Liver (tissue), 9 donors: ENCODE data around the gene SLC29A3. TPM values are rescaled to one million over a fixed set of nuclear protein-coding genes. Genes with fewer than 3 reads are reported as not detected.

ENCODE experiments used
- DNase-seq: peaks from one replicate; pipeline ENCODE4 v3.0.0-alpha.2; 2017; ENCODE audit warnings: low spot score
- H3K27ac ChIP-seq, 2 donors: one replicate each; pipeline ENCODE4 v1.7.0; 2013; ENCODE audit warnings: inconsistent platforms in 2 of 2, low read length in 2 of 2, control low read depth in 1 of 2, low read depth in 1 of 2, mild to moderate bottlenecking in 1 of 2
- H3K27me3 ChIP-seq, 4 donors: one replicate each; pipeline versions ENCODE4 v1.6.1 to v1.7.0; 2013; ENCODE audit warnings: low read length in 3 of 4, inconsistent platforms in 1 of 4, mild to moderate bottlenecking in 1 of 4, moderate library complexity in 1 of 4; ENCODE audit not compliant: control insufficient read depth in 4 of 4, insufficient read depth in 4 of 4
- H3K36me3 ChIP-seq, 4 donors: one replicate each; pipeline versions ENCODE4 v1.6.1 to v1.7.0; 2013; ENCODE audit warnings: low read length in 3 of 4, mild to moderate bottlenecking in 3 of 4, low read depth in 1 of 4, moderate library complexity in 1 of 4; ENCODE audit not compliant: control insufficient read depth in 4 of 4, insufficient read depth in 3 of 4
- H3K4me1 ChIP-seq, 4 donors: one replicate each; pipeline versions ENCODE4 v1.6.1 to v1.7.0; 2013; ENCODE audit warnings: low read length in 3 of 4, mild to moderate bottlenecking in 3 of 4, moderate library complexity in 1 of 4; ENCODE audit not compliant: control insufficient read depth in 4 of 4, insufficient read depth in 4 of 4
- H3K4me3 ChIP-seq, 3 donors: one replicate each; pipeline versions ENCODE4 v1.6.1 to v1.7.0; 2013; ENCODE audit warnings: low read length in 3 of 3, control low read depth in 1 of 3, low read depth in 1 of 3, mild to moderate bottlenecking in 1 of 3
- H3K9ac ChIP-seq, 2 donors: one replicate each; pipeline ENCODE4 v1.7.0; 2013; ENCODE audit warnings: low read length in 2 of 2, mild to moderate bottlenecking in 2 of 2, moderate library complexity in 2 of 2, control low read depth in 1 of 2, low read depth in 1 of 2
- H3K9me3 ChIP-seq, 4 donors: one replicate each; pipeline versions ENCODE4 v1.6.1 to v1.7.0; 2013; ENCODE audit warnings: low read length in 3 of 4; ENCODE audit not compliant: control insufficient read depth in 4 of 4
- CTCF ChIP-seq: fragments of 150-350 bp; IDR thresholded peaks from 2 replicates; pipeline ENCODE4 v1.5.1; 2017; ENCODE audit warnings: improper control_type of control experiment, low read depth, low read length; ENCODE audit not compliant: missing input control
- EGR1 ChIP-seq, 2 donors: IDR thresholded peaks; 2 replicates each; pipeline ENCODE4 v1.6.1; 2016 to 2018; ENCODE audit warnings: antibody characterized with exemption in 2 of 2, low read depth in 2 of 2
- FOXA1 ChIP-seq: IDR thresholded peaks from 2 replicates; pipeline ENCODE4 v1.6.1; 2016; ENCODE audit warnings: antibody characterized with exemption
- FOXA2 ChIP-seq: IDR thresholded peaks from 2 replicates; pipeline ENCODE4 v1.6.1; 2016; ENCODE audit warnings: antibody characterized with exemption
- GABPA ChIP-seq, 2 donors: IDR thresholded peaks in 1 of 2; conservative IDR thresholded peaks in 1 of 2; 2 replicates each; pipeline ENCODE4 v1.6.1; 2016; ENCODE audit warnings: antibody characterized with exemption in 2 of 2, mild to moderate bottlenecking in 1 of 2, moderate library complexity in 1 of 2
- HNF4G ChIP-seq: IDR thresholded peaks from 2 replicates; pipeline ENCODE4 v1.6.1; 2016; ENCODE audit warnings: antibody characterized with exemption
- RAD21 ChIP-seq, 2 donors: IDR thresholded peaks; 2 replicates each; pipeline ENCODE4 v1.6.1; 2016; ENCODE audit warnings: antibody characterized with exemption in 2 of 2, mild to moderate bottlenecking in 2 of 2
- RXRA ChIP-seq, 2 donors: IDR thresholded peaks; 2 replicates each; pipeline ENCODE4 v1.6.1; 2017 to 2018; ENCODE audit warnings: antibody characterized with exemption in 2 of 2, mild to moderate bottlenecking in 1 of 2
- SP1 ChIP-seq: IDR thresholded peaks from 2 replicates; pipeline ENCODE4 v1.6.1; 2018; ENCODE audit warnings: antibody characterized with exemption, mild to moderate bottlenecking
- YY1 ChIP-seq: IDR thresholded peaks from 2 replicates; pipeline ENCODE4 v1.6.1; 2016; ENCODE audit warnings: antibody characterized with exemption, mild to moderate bottlenecking
- ZBTB33 ChIP-seq: IDR thresholded peaks from 2 replicates; pipeline ENCODE4 v1.6.1; 2016; ENCODE audit warnings: antibody characterized with exemption
- WGBS: extraction: QIAGEN DNeasy Blood & Tissue Kit; methylation state at CpG from one replicate; pipeline ENCODE4 v1.1.7; 2013; 5-methylcytosine and 5-hydroxymethylcytosine counted together
- polyA plus RNA-seq, 2 donors: library from polyadenylated mRNA; stranded (reverse) in 1 of 2; unstranded in 1 of 2; fragments of 200-250 nt in 1 of 2; fragments of >200 nt in 1 of 2; fragmentation: Nextera tagmentation in 1 of 2; extraction: Ambion mirVana in 1 of 2; gene quantifications; one replicate each; pipeline versions ENCODE4 v1.2.1 to v1.2.3, GENCODE V29; 2013 to 2015
- total RNA-seq, 2 donors: library from RNA; depleted of rRNA; stranded (reverse); fragments of >200 nt; gene quantifications; one replicate each; pipeline ENCODE4 v1.2.3, GENCODE V29; 2014
- TF ChIP-seq, protein P1 (sequence below): IDR thresholded peaks from 2 replicates; pipeline ENCODE4 v1.6.1; 2016; ENCODE audit warnings: antibody characterized with exemption
- TF ChIP-seq, protein P2 (sequence below): IDR thresholded peaks from 2 replicates; pipeline ENCODE4 v1.6.1; 2016; ENCODE audit warnings: antibody characterized with exemption
- TF ChIP-seq, protein P3 (sequence below): IDR thresholded peaks from 2 replicates; pipeline ENCODE4 v1.6.1; 2016; ENCODE audit warnings: antibody characterized with exemption, mild to moderate bottlenecking
- donor health status: healthy.
- donor health status: healthy.
- donor health status: healthy.
- donor health status: healthy.
- donor health status: healthy.

The SLC29A3 gene
- total and polyA plus RNA-seq, 4 donors = 3.1 to 11.9 (median 5.3) TPM

- H3K27ac ChIP-seq = no peak overlapping the region
- H3K4me1 ChIP-seq = peaks cover 10 to 32% (median 26%) of the 10 kb centered on the region in 4 donors
- H3K27me3 ChIP-seq = no peaks in the 10 kb centered on the region
- H3K9ac ChIP-seq = no peak overlapping the region
- DNase-seq = no peak
- 91% methylated on average over 4 of the region's 4 CpGs for WGBS
- no peaks in the 10 kb centered on the region for H3K9me3 ChIP-seq
- no peak for TF ChIP-seq RAD21 (IDR thresholded peaks at IDR 0.05)
- no peak for TF ChIP-seq FOXA2
- TF ChIP-seq ZBTB33 = no peak
- TF ChIP-seq, protein P1, sequence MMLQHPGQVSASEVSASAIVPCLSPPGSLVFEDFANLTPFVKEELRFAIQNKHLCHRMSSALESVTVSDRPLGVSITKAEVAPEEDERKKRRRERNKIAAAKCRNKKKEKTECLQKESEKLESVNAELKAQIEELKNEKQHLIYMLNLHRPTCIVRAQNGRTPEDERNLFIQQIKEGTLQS = no peak
- no peak for TF ChIP-seq EGR1 (IDR thresholded peaks at IDR 0.05; ENCODE audit: low read depth in 2 of 2)
- TF ChIP-seq, protein P2, sequence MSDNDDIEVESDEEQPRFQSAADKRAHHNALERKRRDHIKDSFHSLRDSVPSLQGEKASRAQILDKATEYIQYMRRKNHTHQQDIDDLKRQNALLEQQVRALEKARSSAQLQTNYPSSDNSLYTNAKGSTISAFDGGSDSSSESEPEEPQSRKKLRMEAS = no peak
- TF ChIP-seq FOXA1 = no peak
- TF ChIP-seq YY1 = no peak
- no peak overlapping the region for H3K4me3 ChIP-seq
- no peaks in the 10 kb centered on the region for H3K36me3 ChIP-seq
Observed at GRCh38 chr10:71294856-71295255, 24.2 kb upstream of the SLC29A3 start.

DNA sequence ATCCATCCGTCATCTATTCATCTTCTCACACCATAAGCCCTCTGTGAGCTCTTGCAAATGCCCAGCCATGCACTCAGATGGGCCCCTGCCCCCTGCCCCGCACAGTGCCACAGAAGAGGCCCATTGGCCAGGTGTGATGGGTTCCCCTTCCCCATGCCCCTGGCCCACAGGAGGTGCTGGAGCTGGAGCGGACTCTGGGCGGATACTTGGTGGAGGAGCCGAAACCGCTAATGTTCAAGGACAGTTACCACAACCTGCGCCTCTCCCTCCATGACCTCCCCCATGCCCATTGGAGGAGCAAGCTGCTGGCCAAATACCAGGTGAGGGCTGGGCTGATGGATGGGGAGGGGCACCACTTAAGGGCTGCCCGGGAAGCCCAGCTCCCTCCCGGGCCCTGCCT, 23.4 kb upstream of the SLC29A3 start:
- Histone ChIP-seq H3K27ac (no peak overlapping the region), H3K9me3 (no peaks in the 10 kb centered on the region), H3K27me3 (no peaks in the 10 kb centered on the region), H3K4me3 (no peak overlapping the region), H3K36me3 (no peaks in the 10 kb centered on the region), H3K4me1 (peaks cover 7 to 25% (median 18%) of the 10 kb centered on the region in 4 donors), H3K9ac (no peak overlapping the region)
- 93% methylated on average over 9 of the region's 9 CpGs for WGBS
- no peak for TF ChIP-seq CTCF
- no peak for TF ChIP-seq RAD21 (IDR thresholded peaks at IDR 0.05)
- no peak for TF ChIP-seq HNF4G
- TF ChIP-seq, protein P3, sequence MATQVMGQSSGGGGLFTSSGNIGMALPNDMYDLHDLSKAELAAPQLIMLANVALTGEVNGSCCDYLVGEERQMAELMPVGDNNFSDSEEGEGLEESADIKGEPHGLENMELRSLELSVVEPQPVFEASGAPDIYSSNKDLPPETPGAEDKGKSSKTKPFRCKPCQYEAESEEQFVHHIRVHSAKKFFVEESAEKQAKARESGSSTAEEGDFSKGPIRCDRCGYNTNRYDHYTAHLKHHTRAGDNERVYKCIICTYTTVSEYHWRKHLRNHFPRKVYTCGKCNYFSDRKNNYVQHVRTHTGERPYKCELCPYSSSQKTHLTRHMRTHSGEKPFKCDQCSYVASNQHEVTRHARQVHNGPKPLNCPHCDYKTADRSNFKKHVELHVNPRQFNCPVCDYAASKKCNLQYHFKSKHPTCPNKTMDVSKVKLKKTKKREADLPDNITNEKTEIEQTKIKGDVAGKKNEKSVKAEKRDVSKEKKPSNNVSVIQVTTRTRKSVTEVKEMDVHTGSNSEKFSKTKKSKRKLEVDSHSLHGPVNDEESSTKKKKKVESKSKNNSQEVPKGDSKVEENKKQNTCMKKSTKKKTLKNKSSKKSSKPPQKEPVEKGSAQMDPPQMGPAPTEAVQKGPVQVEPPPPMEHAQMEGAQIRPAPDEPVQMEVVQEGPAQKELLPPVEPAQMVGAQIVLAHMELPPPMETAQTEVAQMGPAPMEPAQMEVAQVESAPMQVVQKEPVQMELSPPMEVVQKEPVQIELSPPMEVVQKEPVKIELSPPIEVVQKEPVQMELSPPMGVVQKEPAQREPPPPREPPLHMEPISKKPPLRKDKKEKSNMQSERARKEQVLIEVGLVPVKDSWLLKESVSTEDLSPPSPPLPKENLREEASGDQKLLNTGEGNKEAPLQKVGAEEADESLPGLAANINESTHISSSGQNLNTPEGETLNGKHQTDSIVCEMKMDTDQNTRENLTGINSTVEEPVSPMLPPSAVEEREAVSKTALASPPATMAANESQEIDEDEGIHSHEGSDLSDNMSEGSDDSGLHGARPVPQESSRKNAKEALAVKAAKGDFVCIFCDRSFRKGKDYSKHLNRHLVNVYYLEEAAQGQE = no peak
- no peak for TF ChIP-seq SP1
- TF ChIP-seq RXRA (IDR thresholded peaks at IDR 0.05) = no peak
- no peak for TF ChIP-seq FOXA1
- TF ChIP-seq GABPA (IDR thresholded peaks at IDR 0.05 in 1 of 2, conservative IDR thresholded peaks at IDR 0.05 in 1 of 2) = no peak
- TF ChIP-seq, protein P2 = no peak
- TF ChIP-seq, protein P1 = no peak
- no peak for DNase-seq
